Measurements from ENCODE around the gene HECTD4. TPM values are rescaled to one million over a fixed set of nuclear protein-coding genes. Genes with fewer than 3 reads are reported as not detected.
A peak's percentile ranks its signal among the peaks of the same experiment; 100 is the strongest.

The HECTD4 gene
- total and polyA plus RNA-seq, 5 donors, result 11.1 to 26.6 (median 25.4) TPM

GRCh38 chr12:112317481-112317880 is 64.8 kb downstream of the HECTD4 start:
- DNase-seq (no peak), ATAC-seq (no peak)
- Histone ChIP-seq H3K4me3 (ENCODE audit: low read length) (no peak overlapping the region), H3K9me3 (ENCODE audit: control insufficient read depth, low read length) (no peaks in the 10 kb centered on the region), H3K27me3 (ENCODE audit: control insufficient read depth, insufficient read depth) (no peaks in the 10 kb centered on the region), H3K27ac (ENCODE audit: low read length) (no peak overlapping the region), H3K4me1 (ENCODE audit: control insufficient read depth, insufficient read depth, low read length) (peaks cover 1% of the 10 kb centered on the region)
- 94% methylated on average over 6 of the region's 6 CpGs for WGBS
- intact Hi-C loops (cut with DNase I), result no loop called here

DNA sequence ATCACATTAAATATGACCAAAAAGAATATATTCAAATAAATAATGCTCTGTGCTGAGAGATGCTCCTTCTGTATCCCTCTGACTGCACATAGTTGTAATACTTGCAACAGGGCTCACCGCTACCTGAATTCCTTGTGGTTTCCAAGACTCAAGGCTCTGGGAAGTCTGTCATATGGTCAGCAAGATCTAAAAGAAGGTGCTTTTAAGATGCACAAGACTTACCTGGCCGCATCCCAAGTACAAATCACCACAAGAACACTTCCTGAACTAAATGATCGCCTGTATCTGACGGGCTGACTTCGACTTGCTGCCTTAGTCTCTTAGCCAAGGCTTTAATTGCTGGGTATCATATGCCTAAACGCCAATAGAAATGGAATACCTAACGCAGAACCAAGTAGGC is 67.2 kb downstream of the HECTD4 start:
- DNase-seq (no peak), ATAC-seq (no peak)
- no peaks in the 10 kb centered on the region for H3K27me3 ChIP-seq (ENCODE audit: control insufficient read depth, insufficient read depth)
- no peaks in the 10 kb centered on the region for H3K9me3 ChIP-seq (ENCODE audit: control insufficient read depth, low read length)
- 89% methylated on average over 7 of the region's 7 CpGs for WGBS
- H3K27ac ChIP-seq (ENCODE audit: low read length), result no peak overlapping the region
- intact Hi-C loops (cut with DNase I), result no loop called here
- no peaks in the 10 kb centered on the region for H3K4me1 ChIP-seq (ENCODE audit: control insufficient read depth, insufficient read depth, low read length)
- H3K4me3 ChIP-seq (ENCODE audit: low read length), result no peak overlapping the region

GRCh38 chr12:112309797-112310196 is 72.4 kb downstream of the HECTD4 start:
- intact Hi-C loops (cut with DNase I), result no loop called here
- Histone ChIP-seq H3K27me3 (ENCODE audit: control insufficient read depth, insufficient read depth) (no peaks in the 10 kb centered on the region), H3K4me1 (ENCODE audit: control insufficient read depth, insufficient read depth, low read length) (peaks cover 5% of the 10 kb centered on the region), H3K4me3 (ENCODE audit: low read length) (no peak overlapping the region), H3K27ac (ENCODE audit: low read length) (no peak overlapping the region), H3K9me3 (ENCODE audit: control insufficient read depth, low read length) (no peaks in the 10 kb centered on the region)
- no peak for DNase-seq
- WGBS, result 67% methylated on average over 2 of the region's 2 CpGs
- no peak for ATAC-seq

- WGBS, result 78% methylated on average over 6 of the region's 6 CpGs
- Histone ChIP-seq H3K4me1 (ENCODE audit: control insufficient read depth, insufficient read depth, low read length) (peaks cover 5% of the 10 kb centered on the region), H3K27ac (ENCODE audit: low read length) (no peak overlapping the region), H3K27me3 (ENCODE audit: control insufficient read depth, insufficient read depth) (no peaks in the 10 kb centered on the region), H3K9me3 (ENCODE audit: control insufficient read depth, low read length) (no peaks in the 10 kb centered on the region), H3K4me3 (ENCODE audit: low read length) (no peak overlapping the region)
- intact Hi-C loops (cut with DNase I), result no loop called here
- no peak for DNase-seq
- no peak for ATAC-seq
Measured at GRCh38 chr12:112308652-112309051, 73.6 kb downstream of the HECTD4 start.

DNA sequence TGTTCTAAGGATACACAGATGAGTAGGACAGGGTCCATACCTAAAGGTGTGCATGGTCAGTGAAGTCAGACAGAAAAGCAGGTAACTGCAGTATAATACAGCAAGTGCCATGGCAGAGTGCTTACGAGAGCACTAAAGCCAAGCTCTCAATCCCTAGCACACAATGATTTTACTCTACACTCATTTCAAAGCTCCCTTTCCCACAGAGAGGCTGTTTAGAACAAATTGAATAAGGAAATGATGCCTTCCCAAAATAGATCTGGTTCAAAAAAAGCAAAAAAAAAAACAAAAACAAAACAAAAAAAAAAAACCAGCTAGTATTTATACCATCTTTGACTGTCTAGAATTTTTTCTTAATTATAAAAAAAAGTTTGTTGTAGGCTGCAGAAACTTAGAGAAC is 74.1 kb downstream of the HECTD4 start:
- no peak for ATAC-seq
- Histone ChIP-seq H3K27ac (ENCODE audit: low read length) (no peak overlapping the region), H3K4me1 (ENCODE audit: control insufficient read depth, insufficient read depth, low read length) (peaks cover 5% of the 10 kb centered on the region), H3K4me3 (ENCODE audit: low read length) (no peak overlapping the region), H3K27me3 (ENCODE audit: control insufficient read depth, insufficient read depth) (no peaks in the 10 kb centered on the region), H3K9me3 (ENCODE audit: control insufficient read depth, low read length) (no peaks in the 10 kb centered on the region)
- intact Hi-C loops (cut with DNase I), result no loop called here
- DNase-seq, result no peak
- 84% methylated on average over 1 of the region's 1 CpG for WGBS

GRCh38 chr12:112307317-112308011 is 74.8 kb downstream of the HECTD4 start:
- Histone ChIP-seq H3K4me1 (ENCODE audit: control insufficient read depth, insufficient read depth, low read length) (peaks cover 5% of the 10 kb centered on the region), H3K9me3 (ENCODE audit: control insufficient read depth, low read length) (no peaks in the 10 kb centered on the region), H3K27me3 (ENCODE audit: control insufficient read depth, insufficient read depth) (no peaks in the 10 kb centered on the region), H3K4me3 (ENCODE audit: low read length) (no peak overlapping the region), H3K27ac (ENCODE audit: low read length) (no peak overlapping the region)
- DNase-seq (no peak), ATAC-seq (peak; percentile 35 to 76)
- intact Hi-C loops (cut with DNase I), result no loop called here
- WGBS, result 74% methylated on average over 2 of the region's 2 CpGs

DNA sequence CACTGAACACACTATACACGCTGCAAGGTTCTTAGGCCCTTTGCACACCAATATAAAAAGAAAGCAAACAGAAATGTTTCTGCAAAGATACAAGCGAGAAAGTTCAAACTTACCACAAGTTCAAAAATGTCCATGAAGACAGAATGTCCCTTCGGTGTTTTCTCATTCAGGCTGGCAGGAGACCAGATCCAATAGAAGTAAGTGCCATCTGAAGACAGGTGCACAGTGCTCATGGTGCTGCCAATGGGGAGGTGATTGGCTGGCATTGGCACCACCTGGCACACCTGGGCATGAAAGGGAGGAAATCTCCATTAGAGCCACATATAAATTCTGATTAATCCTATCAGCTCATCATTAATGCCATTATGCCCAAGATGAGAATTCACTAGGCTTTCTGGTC is 76.3 kb downstream of the HECTD4 start:
- H3K4me1 ChIP-seq (ENCODE audit: control insufficient read depth, insufficient read depth, low read length), result peaks cover 5% of the 10 kb centered on the region
- DNase-seq, result no peak
- WGBS, result 92% methylated on average over 3 of the region's 3 CpGs
- H3K9me3 ChIP-seq (ENCODE audit: control insufficient read depth, low read length), result no peaks in the 10 kb centered on the region
- ATAC-seq, result no peak
- intact Hi-C loops (cut with DNase I), result no loop called here
- no peaks in the 10 kb centered on the region for H3K27me3 ChIP-seq (ENCODE audit: control insufficient read depth, insufficient read depth)
- H3K27ac ChIP-seq (ENCODE audit: low read length), result no peak overlapping the region
- H3K4me3 ChIP-seq (ENCODE audit: low read length), result no peak overlapping the region

GRCh38 chr12:112304436-112304835 is 77.8 kb downstream of the HECTD4 start:
- intact Hi-C loops (cut with DNase I), result no loop called here
- no peaks in the 10 kb centered on the region for H3K27me3 ChIP-seq (ENCODE audit: control insufficient read depth, insufficient read depth)
- H3K4me3 ChIP-seq (ENCODE audit: low read length), result no peak overlapping the region
- H3K4me1 ChIP-seq (ENCODE audit: control insufficient read depth, insufficient read depth, low read length), result peaks cover 5% of the 10 kb centered on the region
- ATAC-seq (no peak), DNase-seq (no peak)
- no peaks in the 10 kb centered on the region for H3K9me3 ChIP-seq (ENCODE audit: control insufficient read depth, low read length)
- H3K27ac ChIP-seq (ENCODE audit: low read length), result no peak overlapping the region
- 82% methylated on average over 4 of the region's 4 CpGs for WGBS

DNA sequence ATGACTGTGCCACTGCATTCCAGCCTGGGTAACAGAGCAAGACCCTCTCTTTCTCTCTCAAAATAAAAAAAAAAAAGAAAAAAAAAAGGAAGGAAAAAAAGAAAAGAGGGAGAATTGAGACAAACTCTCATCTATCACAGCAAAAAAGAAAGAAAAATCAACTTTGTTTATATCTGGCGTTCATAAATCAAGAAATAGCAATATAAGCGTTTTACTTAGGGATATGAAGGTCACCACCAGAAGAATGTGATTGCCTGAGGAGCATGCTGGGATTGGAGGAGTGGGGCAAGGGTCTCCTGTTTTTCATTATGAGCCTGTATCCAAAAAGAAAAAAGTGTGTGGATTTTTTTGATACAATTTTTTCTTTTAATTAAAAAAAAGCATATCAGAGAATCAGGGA is 78.4 kb downstream of the HECTD4 start:
- Histone ChIP-seq H3K27ac (ENCODE audit: low read length) (no peak overlapping the region), H3K4me3 (ENCODE audit: low read length) (no peak overlapping the region), H3K27me3 (ENCODE audit: control insufficient read depth, insufficient read depth) (no peaks in the 10 kb centered on the region), H3K9me3 (ENCODE audit: control insufficient read depth, low read length) (no peaks in the 10 kb centered on the region), H3K4me1 (ENCODE audit: control insufficient read depth, insufficient read depth, low read length) (peaks cover 5% of the 10 kb centered on the region)
- ATAC-seq (no peak), DNase-seq (no peak)
- intact Hi-C loops (cut with DNase I), result no loop called here
- 92% methylated on average over 2 of the region's 2 CpGs for WGBS

- 40% methylated on average over 3 of the region's 3 CpGs for WGBS
- Histone ChIP-seq H3K4me3 (ENCODE audit: low read length) (no peak overlapping the region), H3K9me3 (ENCODE audit: control insufficient read depth, low read length) (no peaks in the 10 kb centered on the region), H3K27me3 (ENCODE audit: control insufficient read depth, insufficient read depth) (no peaks in the 10 kb centered on the region), H3K27ac (ENCODE audit: low read length) (no peak overlapping the region), H3K4me1 (ENCODE audit: control insufficient read depth, insufficient read depth, low read length) (peaks cover 4% of the 10 kb centered on the region)
- intact Hi-C loops (cut with DNase I), result no loop called here
- DNase-seq, result no peak
- no peak for ATAC-seq
Measured at GRCh38 chr12:112303004-112303403, 79.2 kb downstream of the HECTD4 start.

DNA sequence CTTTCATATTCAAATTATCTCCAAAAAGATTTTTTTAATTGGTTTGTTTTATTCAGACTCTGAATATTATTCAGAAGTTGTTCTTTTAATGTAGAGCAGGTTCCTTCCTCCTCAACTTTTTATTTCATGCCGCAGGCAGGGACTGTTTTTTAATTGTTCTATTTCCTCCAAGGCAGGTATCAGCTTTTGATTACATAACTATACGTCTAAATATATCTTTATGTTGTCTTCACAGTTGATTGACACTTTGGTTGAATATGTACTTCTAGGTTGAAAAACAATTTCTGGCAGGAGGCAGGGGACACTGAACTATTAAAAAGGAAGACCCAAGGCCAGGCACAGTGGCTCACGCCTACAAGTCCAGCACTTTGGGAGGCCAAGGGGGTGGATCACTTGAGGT is 82.5 kb downstream of the HECTD4 start:
- Histone ChIP-seq H3K9me3 (ENCODE audit: control insufficient read depth, low read length) (no peaks in the 10 kb centered on the region), H3K27me3 (ENCODE audit: control insufficient read depth, insufficient read depth) (no peaks in the 10 kb centered on the region), H3K27ac (ENCODE audit: low read length) (no peak overlapping the region), H3K4me1 (ENCODE audit: control insufficient read depth, insufficient read depth, low read length) (no peaks in the 10 kb centered on the region), H3K4me3 (ENCODE audit: low read length) (no peak overlapping the region)
- no peak for DNase-seq
- 70% methylated on average over 3 of the region's 3 CpGs for WGBS
- intact Hi-C loops (cut with DNase I), result no loop called here
- no peak for ATAC-seq

- intact Hi-C loops (cut with DNase I), result no loop called here
- no peak for ATAC-seq
Measured at GRCh38 chr12:112297188-112297587, 85.0 kb downstream of the HECTD4 start.

More at GRCh38 chr12:112297188-112297587, 85.0 kb downstream of the HECTD4 start:
- H3K4me1 ChIP-seq (ENCODE audit: control insufficient read depth, insufficient read depth, low read length), result no peaks in the 10 kb centered on the region
- H3K27me3 ChIP-seq (ENCODE audit: control insufficient read depth, insufficient read depth), result no peaks in the 10 kb centered on the region
- no peaks in the 10 kb centered on the region for H3K9me3 ChIP-seq (ENCODE audit: control insufficient read depth, low read length)
- no peak overlapping the region for H3K27ac ChIP-seq (ENCODE audit: low read length)
- DNase-seq, result no peak
- no peak overlapping the region for H3K4me3 ChIP-seq (ENCODE audit: low read length)
